HL-60/S4 (cell line): Measurements from ENCODE around the gene LRRC2.
"Not testable (repeated sequence)": the region's sequence is repeated elsewhere in the genome, so short reads cannot be mapped to it uniquely, and the experiment has no call there.

Source experiments
- in situ Hi-C: fragments of 300-500 bp; cut with MboI; formaldehyde crosslinking; loops from 2 replicates; pipeline ENCODE4 v1.14.3; 2022; ENCODE audit warnings: low sequenced_read_pairs

LRRC2 gene

DNA sequence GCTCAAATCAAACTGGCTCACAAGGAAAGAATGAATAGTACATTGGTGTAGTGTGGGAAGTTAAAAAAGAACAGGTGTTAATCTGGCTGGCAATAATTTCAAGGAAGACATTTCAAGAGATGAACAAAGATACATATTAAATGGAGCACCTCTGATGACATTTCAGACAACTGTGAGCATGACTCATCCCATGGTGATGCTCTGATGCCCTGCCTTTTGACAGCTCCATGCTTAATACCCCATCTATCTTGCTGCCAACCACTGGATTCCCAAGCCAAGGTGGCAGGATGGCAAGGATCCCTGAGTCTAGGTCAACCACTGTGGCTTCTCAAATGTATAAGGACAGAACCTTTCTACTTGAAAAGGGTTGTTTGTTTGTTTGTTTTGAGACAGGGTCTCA, 29.3 kb downstream of the LRRC2 start:
- in situ Hi-C loops: no loop called here

GRCh38 chr3:46535746-46536145, 30.4 kb downstream of the LRRC2 start:
- in situ Hi-C loops: no loop called here

- in situ Hi-C loops: no loop called here
These were observed 33.0 kb downstream of the LRRC2 start for GRCh38 chr3:46533091-46533490.

DNA sequence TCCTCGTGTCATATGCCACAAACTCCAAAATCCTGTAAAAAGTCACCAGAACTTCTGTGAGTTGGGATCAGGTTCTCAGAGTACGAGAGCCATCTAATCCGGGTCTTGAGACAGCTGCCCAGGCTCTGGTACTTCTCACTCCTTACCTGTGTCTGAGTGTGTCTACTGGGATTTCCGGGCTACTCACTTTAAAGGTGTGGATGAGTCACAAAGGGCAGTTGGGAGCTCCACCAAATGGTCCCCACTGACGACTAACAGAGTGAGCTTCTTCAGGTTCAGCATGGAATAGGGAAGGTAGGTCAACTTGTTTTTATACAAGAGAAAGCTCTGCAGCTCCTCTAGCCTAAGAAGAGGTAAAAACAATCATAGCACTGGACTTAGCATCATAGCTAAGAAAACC, 38.9 kb downstream of the LRRC2 start:
- in situ Hi-C loops: no loop called here

GRCh38 chr3:46524832-46525231, 41.3 kb downstream of the LRRC2 start:
- in situ Hi-C loops: no loop called here

- in situ Hi-C loops: no loop called here
These were observed 42.1 kb downstream of the LRRC2 start for GRCh38 chr3:46524008-46524407.

GRCh38 chr3:46523556-46523955, 42.5 kb downstream of the LRRC2 start:
- in situ Hi-C loops: no loop called here

DNA sequence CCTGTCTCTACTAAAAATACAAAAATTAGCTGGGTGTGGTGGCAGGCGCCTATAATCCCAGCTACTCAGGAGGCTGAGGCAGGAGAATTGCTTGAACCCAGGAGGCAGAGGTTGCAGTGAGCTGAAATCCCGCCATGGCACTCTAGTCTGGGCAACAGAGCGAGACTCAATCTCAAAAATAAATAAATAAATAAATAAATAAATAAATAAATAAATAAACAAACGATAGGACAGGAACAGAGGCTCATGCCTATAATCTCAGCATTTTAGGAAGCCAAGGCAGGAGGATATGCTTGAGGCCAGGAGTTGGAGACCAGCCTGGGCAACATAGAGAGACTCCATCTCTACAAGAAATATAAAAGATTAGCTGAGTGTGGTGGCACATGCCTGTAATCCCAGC, 43.9 kb downstream of the LRRC2 start:
- in situ Hi-C loops: not testable (repeated sequence)

DNA sequence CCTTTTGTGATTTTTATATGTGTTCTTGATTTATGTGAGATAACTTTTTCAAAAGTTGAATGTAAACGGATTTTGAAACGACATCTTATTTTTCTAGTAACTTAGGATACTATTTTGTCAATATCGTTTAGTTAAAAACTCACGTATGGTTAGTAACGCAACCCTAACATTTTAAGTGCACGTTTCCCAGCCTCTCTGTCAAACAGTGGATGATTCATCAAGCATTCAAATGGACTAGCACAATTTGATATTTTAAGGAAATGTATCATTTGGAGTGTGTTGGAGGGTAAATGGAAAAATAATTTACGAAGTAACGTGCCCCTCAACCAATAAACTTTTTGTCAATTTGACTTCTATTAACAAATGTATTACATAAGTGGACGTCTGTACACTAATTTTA, 45.0 kb downstream of the LRRC2 start:
- in situ Hi-C loops: no loop called here

DNA sequence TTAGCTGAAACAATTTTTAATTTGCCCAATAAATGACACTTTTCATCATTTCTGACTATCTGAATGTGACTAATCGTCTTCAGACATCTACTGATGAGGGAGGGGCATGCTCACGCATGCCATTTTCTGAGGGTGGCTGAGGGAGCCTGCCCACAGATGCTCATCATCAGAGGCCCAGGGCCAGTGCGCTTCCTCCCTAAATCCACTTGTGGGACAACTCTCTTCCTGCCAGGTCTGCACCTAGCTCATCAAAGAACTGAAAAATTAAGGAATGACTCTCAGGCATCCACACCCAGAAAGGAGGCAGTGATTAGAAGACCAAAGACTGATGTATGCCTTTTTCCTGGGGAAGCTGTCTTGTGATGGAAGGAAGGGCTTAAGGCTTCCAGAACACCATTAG, 45.6 kb downstream of the LRRC2 start:
- in situ Hi-C loops: no loop called here

- in situ Hi-C loops: no loop called here
These were observed 46.1 kb downstream of the LRRC2 start for GRCh38 chr3:46519952-46520351.

- in situ Hi-C loops: no loop called here
These were observed 48.3 kb downstream of the LRRC2 start for GRCh38 chr3:46517784-46518181.

GRCh38 chr3:46517016-46517783, 48.9 kb downstream of the LRRC2 start:
- in situ Hi-C loops: no loop called here

DNA sequence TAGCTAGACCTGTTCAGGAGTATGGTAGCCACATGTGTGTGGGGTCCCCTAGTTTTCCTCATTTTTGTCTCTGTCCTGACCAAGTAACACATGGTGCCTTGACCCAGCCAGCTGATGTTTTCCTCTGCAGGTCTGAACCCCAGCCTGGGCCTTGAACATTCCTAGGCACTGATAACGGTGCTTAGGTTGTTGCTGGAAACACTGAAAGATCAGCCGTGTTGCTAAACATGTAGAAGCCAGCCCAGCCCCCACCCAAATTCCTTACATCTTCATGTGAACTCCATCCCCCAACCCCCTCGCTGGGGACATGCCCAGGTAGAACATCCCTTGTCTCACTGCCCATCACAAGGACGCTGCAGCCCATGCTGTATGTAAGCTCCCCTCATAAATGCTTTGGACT, 49.6 kb downstream of the LRRC2 start:
- in situ Hi-C loops: no loop called here

GRCh38 chr3:46512191-46512749, 53.8 kb downstream of the LRRC2 start:
- in situ Hi-C loops: no loop called here

DNA sequence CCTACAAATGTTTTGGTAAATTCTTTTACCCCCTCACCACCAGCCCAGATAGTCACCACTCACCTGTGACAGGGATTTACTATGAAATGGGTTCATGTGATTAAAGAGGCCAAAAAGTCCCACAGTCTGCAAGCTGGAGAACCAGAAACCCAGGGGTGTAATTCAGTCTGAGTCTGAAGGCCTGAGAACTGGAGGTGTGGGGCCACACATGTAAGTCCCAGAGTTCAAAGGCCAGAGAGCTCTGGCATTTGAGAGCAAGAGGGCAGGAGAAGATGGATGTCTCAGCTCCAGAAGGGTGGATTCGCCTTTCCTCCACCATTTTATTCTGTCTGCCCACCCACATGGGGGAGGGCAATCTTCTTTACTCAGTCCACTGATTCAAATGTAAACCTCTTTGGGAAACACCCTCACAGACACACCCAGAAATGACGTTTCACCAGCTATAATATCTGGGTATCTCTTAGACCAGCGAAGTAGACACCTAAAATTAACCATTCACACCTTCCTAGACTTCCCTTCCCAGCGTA, 56.4 kb downstream of the LRRC2 start:
- in situ Hi-C loops: no loop called here

DNA sequence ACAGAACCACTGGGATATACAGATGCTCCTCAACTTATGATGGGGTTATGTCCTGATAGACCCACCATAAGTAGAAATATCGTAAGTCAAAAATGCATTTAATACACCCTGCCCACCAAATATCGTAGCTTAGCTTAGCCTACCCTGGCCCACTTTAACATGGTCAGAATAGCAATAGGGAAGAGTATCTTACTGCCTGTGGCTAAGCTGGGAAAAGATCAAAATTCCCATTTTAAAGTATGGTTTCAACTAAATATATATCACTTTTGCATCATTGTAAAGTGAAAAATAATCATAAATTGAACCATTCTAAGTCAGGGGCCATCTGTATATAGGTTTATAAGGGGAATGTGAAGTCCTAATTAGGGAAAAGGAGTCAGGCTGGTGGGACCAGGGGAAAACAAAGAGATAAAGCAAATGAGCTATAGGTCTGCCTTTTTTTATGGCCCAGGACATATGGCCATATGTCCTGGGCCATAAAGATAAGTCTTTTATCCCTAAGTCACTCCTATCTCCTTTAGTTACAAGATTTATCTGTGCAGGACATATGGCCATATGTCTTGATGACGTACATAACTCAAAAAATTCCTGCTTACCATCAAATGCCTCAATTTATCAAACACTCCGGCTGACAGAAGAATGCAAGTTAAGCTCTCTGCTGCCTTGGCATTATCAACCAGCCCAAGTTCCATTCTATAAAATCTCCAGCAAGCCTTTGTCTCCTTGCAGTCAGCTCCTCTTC, 57.1 kb downstream of the LRRC2 start:
- in situ Hi-C loops: no loop called here

GRCh38 chr3:46506526-46506925, 59.6 kb downstream of the LRRC2 start:
- in situ Hi-C loops: no loop called here

DNA sequence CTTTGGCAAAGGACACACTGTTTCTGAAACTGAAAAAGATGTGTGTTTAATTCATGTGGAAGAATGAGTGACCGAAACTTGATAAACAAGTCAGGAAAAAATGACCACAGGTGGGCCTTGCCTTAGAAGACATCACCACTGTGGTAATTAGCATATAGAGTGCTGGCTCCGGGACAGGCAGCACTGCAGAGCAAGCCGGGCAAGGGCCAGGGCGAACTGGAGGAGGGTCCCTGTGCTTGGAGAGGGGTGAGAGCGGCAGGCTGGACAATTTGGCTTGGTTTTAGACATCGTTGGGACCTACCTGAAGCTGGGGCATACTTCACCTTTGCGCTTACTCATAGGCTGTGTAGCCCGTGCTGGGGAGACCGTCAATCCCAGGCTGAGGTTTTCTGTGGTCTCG, 60.1 kb downstream of the LRRC2 start:
- in situ Hi-C loops: no loop called here

- in situ Hi-C loops: no loop called here
These were observed 61.3 kb downstream of the LRRC2 start for GRCh38 chr3:46504789-46505188.

DNA sequence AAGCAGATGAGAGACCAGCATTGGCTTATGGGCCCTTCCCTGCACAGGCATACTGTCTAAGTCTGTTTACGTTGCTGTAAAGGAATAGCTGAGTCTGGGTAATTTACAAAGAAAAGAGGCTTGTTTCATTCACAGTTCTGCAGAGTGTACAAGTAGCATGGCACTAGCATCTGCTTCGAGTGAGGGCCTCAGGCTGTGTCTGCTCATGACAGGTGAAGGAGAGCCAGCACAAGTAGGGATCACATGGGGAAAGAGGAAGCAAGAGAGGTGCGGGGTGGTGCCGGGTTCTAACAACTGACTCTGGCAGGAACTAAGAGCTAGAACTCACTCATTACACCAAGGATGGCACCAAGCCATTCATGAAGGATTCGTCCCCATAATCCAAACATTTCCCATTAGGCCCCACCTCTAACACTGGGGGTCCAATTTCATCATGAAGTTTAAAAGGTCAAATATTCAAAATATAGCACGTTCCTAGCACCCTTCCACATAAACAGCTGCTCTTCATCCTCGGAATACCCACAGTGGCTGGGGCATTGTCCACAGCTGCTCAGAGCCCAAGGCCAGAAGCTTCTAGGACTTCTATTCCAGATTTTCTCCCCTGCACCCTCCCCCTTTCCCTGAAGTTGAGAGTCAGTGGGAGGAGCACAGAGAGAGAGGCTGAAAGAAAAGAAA, 62.8 kb downstream of the LRRC2 start:
- in situ Hi-C loops: no loop called here
